H1 (cell line): ENCODE data around the gene RTKN. TPM values are rescaled to one million over a fixed set of nuclear protein-coding genes. Genes with fewer than 3 reads are reported as not detected.

Experiments used
- CTCF ChIA-PET: fragments of 300-600 bp; sonication (Branson Sonifier 250); formaldehyde crosslinking; loops from one replicate; lab custom pipeline; 2021; ENCODE audit not compliant: partially characterized antibody; lab: Charles Lee
- POLR2A ChIA-PET: fragments of 300-600 bp; sonication (Branson Sonifier 250); formaldehyde crosslinking; loops from one replicate; lab custom pipeline; 2021; ENCODE audit warnings: inconsistent platforms; ENCODE audit not compliant: partially characterized antibody; lab: Charles Lee
- DNase-seq, 2 experiments: peaks; one replicate each; pipeline versions ENCODE4 v3.0.0 to v3.0.0-alpha.2; 2010 to 2022; ENCODE audit warnings: low spot score in 2 of 2, low read depth in 1 of 2, mixed read lengths in 1 of 2
- FAIRE-seq: peaks from 2 replicates; lab custom pipeline; 2011; peaks lifted over from hg19 to GRCh38; lab: Jason Lieb, UNC
- H2AFZ ChIP-seq: 2 replicates; pipeline ENCODE4 v1.8.1; 2012; ENCODE audit warnings: low read length, inconsistent platforms
- H2AK5ac ChIP-seq: 2 replicates; pipeline ENCODE4 v1.6.1; 2013; ENCODE audit warnings: low read depth, low read length
- H2BK120ac ChIP-seq: replicated peaks from 2 replicates; pipeline ENCODE3; 2013; ENCODE audit warnings: low read depth, low read length, inconsistent platforms
- H2BK12ac ChIP-seq: 2 replicates; pipeline ENCODE4 v1.6.1; 2013; ENCODE audit warnings: low read depth, low read length
- H2BK15ac ChIP-seq: 2 replicates; pipeline ENCODE4 v1.6.1; 2013; ENCODE audit warnings: low read length
- H2BK20ac ChIP-seq: 2 replicates; pipeline ENCODE4 v1.6.1; 2013; ENCODE audit warnings: low read length
- H2BK5ac ChIP-seq: 2 replicates; pipeline ENCODE4 v1.6.1; 2013; ENCODE audit warnings: low read depth, low read length
- H3K14ac ChIP-seq: 2 replicates; pipeline ENCODE4 v1.6.1; 2013; ENCODE audit warnings: inconsistent platforms; ENCODE audit not compliant: insufficient read length
- H3K18ac ChIP-seq: 2 replicates; pipeline ENCODE4 v1.6.1; 2013; ENCODE audit warnings: low read length; ENCODE audit errors: extremely low read depth
- H3K23ac ChIP-seq: 2 replicates; pipeline ENCODE4 v1.6.1; 2013; ENCODE audit warnings: inconsistent platforms; ENCODE audit not compliant: insufficient read length
- H3K23me2 ChIP-seq: 2 replicates; pipeline ENCODE4 v1.6.1; 2013; ENCODE audit warnings: low read depth, low read length
- H3K27ac ChIP-seq: 2 replicates; pipeline ENCODE4 v1.6.1; 2011; ENCODE audit warnings: low read depth, low read length, inconsistent platforms
- H3K27me3 ChIP-seq, 4 experiments: replicated peaks in 1 of 4; 1 replicate in 1 of 4; 2 replicates in 3 of 4; pipeline versions ENCODE4 v1.6.1 to v1.8.1; 2011 to 2013; ENCODE audit warnings: low read length in 3 of 4, mild to moderate bottlenecking in 3 of 4, inconsistent platforms in 2 of 4, mixed read lengths in 2 of 4, moderate library complexity in 1 of 4; ENCODE audit not compliant: control insufficient read depth in 3 of 4, insufficient read depth in 3 of 4; ENCODE audit errors: extremely low read depth in 1 of 4
- H3K36me3 ChIP-seq, 4 experiments: 2 replicates each; pipeline versions ENCODE4 v1.6.1 to v1.8.1; 2011 to 2013; ENCODE audit warnings: mild to moderate bottlenecking in 4 of 4, low read length in 3 of 4, moderate library complexity in 2 of 4, control low read depth in 1 of 4, inconsistent platforms in 1 of 4; ENCODE audit not compliant: insufficient read depth in 4 of 4, control insufficient read depth in 2 of 4
- H3K4ac ChIP-seq: replicated peaks from 2 replicates; pipeline ENCODE3; 2013; ENCODE audit warnings: low read length, low read depth, mixed read lengths, inconsistent platforms; ENCODE audit not compliant: insufficient read length
- H3K4me1 ChIP-seq, 4 experiments: replicated peaks in 1 of 4; 1 replicate in 1 of 4; 2 replicates in 3 of 4; pipeline versions ENCODE4 v1.6.1 to v1.8.1; 2011 to 2013; ENCODE audit warnings: low read length in 3 of 4, inconsistent platforms in 2 of 4, mixed read lengths in 1 of 4; ENCODE audit not compliant: insufficient read depth in 4 of 4, control insufficient read depth in 3 of 4
- H3K4me2 ChIP-seq, 2 experiments: 2 replicates each; pipeline versions ENCODE4 v1.6.1 to v1.8.1; 2011 to 2013; ENCODE audit warnings: low read depth in 2 of 2, low read length in 2 of 2, control low read depth in 1 of 2, inconsistent platforms in 1 of 2, mild to moderate bottlenecking in 1 of 2; ENCODE audit not compliant: insufficient read depth in 1 of 2
- H3K4me3 ChIP-seq, 4 experiments: fragments of 200-600, 300-600 bp in 1 of 4; sonication (generic), shearing (Covaris generic), sonication (Bioruptor Twin) in 1 of 4; 2 replicates each; pipeline versions ENCODE4 v1.5.1 to v1.8.1; 2011 to 2016; ENCODE audit warnings: low read length in 4 of 4, low read depth in 3 of 4, control low read depth in 2 of 4, inconsistent platforms in 2 of 4, mild to moderate bottlenecking in 2 of 4, mixed read lengths in 1 of 4, moderate library complexity in 1 of 4; ENCODE audit not compliant: insufficient read depth in 2 of 4; ENCODE audit errors: extremely low read depth in 1 of 4
- H3K56ac ChIP-seq: replicated peaks from 2 replicates; pipeline ENCODE3; 2013; ENCODE audit warnings: low read depth, mild to moderate bottlenecking, mixed read lengths, low read length, inconsistent platforms; ENCODE audit not compliant: insufficient read length
- H3K79me1 ChIP-seq: 2 replicates; pipeline ENCODE4 v1.6.1; 2013; ENCODE audit warnings: low read depth, low read length, control low read depth
- H3K79me2 ChIP-seq, 2 experiments: 2 replicates each; pipeline versions ENCODE4 v1.6.1 to v1.8.1; 2012 to 2013; ENCODE audit warnings: low read length in 2 of 2, mild to moderate bottlenecking in 2 of 2, inconsistent platforms in 1 of 2; ENCODE audit not compliant: insufficient read depth in 2 of 2, control insufficient read depth in 1 of 2
- H3K9ac ChIP-seq, 4 experiments: replicated peaks in 1 of 4; 1 replicate in 1 of 4; 2 replicates in 3 of 4; pipeline versions ENCODE4 v1.6.1 to v1.8.1; 2011 to 2013; ENCODE audit warnings: low read depth in 3 of 4, low read length in 3 of 4, control low read depth in 2 of 4, mild to moderate bottlenecking in 2 of 4, moderate library complexity in 2 of 4, inconsistent platforms in 1 of 4; ENCODE audit errors: extremely low read depth in 1 of 4
- H3K9me3 ChIP-seq, 2 experiments: 2 replicates each; pipeline versions ENCODE4 v1.6.1 to v1.8.1; 2012 to 2013; ENCODE audit warnings: mild to moderate bottlenecking in 2 of 2, moderate library complexity in 2 of 2, control low read depth in 1 of 2, inconsistent platforms in 1 of 2, low read depth in 1 of 2, low read length in 1 of 2, mixed read lengths in 1 of 2; ENCODE audit not compliant: insufficient read depth in 2 of 2
- H4K20me1 ChIP-seq, 2 experiments: replicated peaks in 1 of 2; 2 replicates each; pipeline versions ENCODE3 to v1.8.1; 2011 to 2013; ENCODE audit warnings: inconsistent platforms in 2 of 2, low read length in 2 of 2, mild to moderate bottlenecking in 1 of 2; ENCODE audit not compliant: insufficient read depth in 2 of 2, control insufficient read depth in 1 of 2
- H4K5ac ChIP-seq: 2 replicates; pipeline ENCODE4 v1.6.1; 2013; ENCODE audit warnings: low read length, low read depth, mixed read lengths, inconsistent platforms; ENCODE audit not compliant: insufficient read length
- H4K8ac ChIP-seq: 2 replicates; pipeline ENCODE4 v1.8.0; 2013; ENCODE audit warnings: mild to moderate bottlenecking, moderate library complexity, low read length, inconsistent platforms; ENCODE audit not compliant: insufficient read depth; ENCODE audit errors: extremely low read depth
- H4K91ac ChIP-seq: replicated peaks from 2 replicates; pipeline ENCODE3; 2013; ENCODE audit warnings: low read length, mixed read lengths, inconsistent platforms; ENCODE audit not compliant: insufficient read length
- ASH2L ChIP-seq: fragments of 200-600, 300-600 bp; sonication (generic); IDR thresholded peaks from one replicate; pipeline ENCODE4 v1.7.1; 2017; ENCODE audit warnings: low read length
- ATF2 ChIP-seq: IDR thresholded peaks from 2 replicates; pipeline ENCODE4 v1.6.1; 2012; ENCODE audit warnings: low read length, inconsistent platforms
- CTBP2 ChIP-seq: IDR thresholded peaks from 2 replicates; pipeline ENCODE4 v1.7.0; 2011; ENCODE audit warnings: borderline replicate concordance, mild to moderate bottlenecking, moderate library complexity, mixed read lengths, low read length; ENCODE audit not compliant: insufficient read depth, insufficient read length
- EP300 ChIP-seq, 2 experiments: IDR thresholded peaks; 1 replicate in 1 of 2; 2 replicates in 1 of 2; pipeline ENCODE4 v1.6.1; 2011 to 2012; ENCODE audit warnings: low read depth in 2 of 2, low read length in 2 of 2, mild to moderate bottlenecking in 2 of 2, borderline replicate concordance in 1 of 2, inconsistent platforms in 1 of 2, moderate library complexity in 1 of 2
- KDM4A ChIP-seq: IDR thresholded peaks from one replicate; pipeline ENCODE4 v1.7.1; 2012; ENCODE audit warnings: low read depth, mild to moderate bottlenecking, moderate library complexity, low read length, inconsistent platforms; ENCODE audit not compliant: severe bottlenecking
- NRF1 ChIP-seq: IDR thresholded peaks from 2 replicates; pipeline ENCODE4 v1.6.1; 2011; ENCODE audit warnings: mild to moderate bottlenecking, low read depth, low read length, improper control_type of control experiment
- SAP30 ChIP-seq: fragments of 300-600 bp; sonication (generic); IDR thresholded peaks from 2 replicates; pipeline ENCODE4 v1.7.1; 2012; ENCODE audit warnings: low read length, moderate library complexity, mild to moderate bottlenecking, inconsistent platforms; ENCODE audit not compliant: insufficient read depth, insufficient replicate concordance
- TAF1 ChIP-seq: IDR thresholded peaks from 2 replicates; pipeline ENCODE4 v1.6.1; 2011; ENCODE audit warnings: mild to moderate bottlenecking, low read depth, low read length
- ZNF274 ChIP-seq: IDR thresholded peaks from 2 replicates; pipeline ENCODE4 v1.7.0; 2012; ENCODE audit warnings: low read length, borderline replicate concordance; ENCODE audit errors: extremely low read depth
- WGBS, 2 experiments: shearing (Covaris generic) in 1 of 2; methylation state at CpG; one replicate each; pipeline versions ENCODE4 v1.1.6 to v1.1.7; 2013 to 2015; ENCODE audit warnings: low lambda C conversion rate in 2 of 2, mixed read lengths in 2 of 2, inconsistent platforms in 1 of 2, low coverage in 1 of 2, missing lambda C conversion rate in 1 of 2; ENCODE audit not compliant: insufficient replicate concordance in 2 of 2, insufficient coverage in 1 of 2, insufficient read length in 1 of 2; ENCODE audit errors: extremely low coverage in 1 of 2, missing lambda C conversion rate in 1 of 2; 5-methylcytosine and 5-hydroxymethylcytosine counted together
- polyA plus RNA-seq, 7 experiments: library from polyadenylated mRNA; depleted of rRNA in 3 of 7; stranded (reverse) in 5 of 7; unstranded in 2 of 7; fragments of >200 nt in 5 of 7; fragments of 200-250 nt in 2 of 7; gene quantifications; 1 replicate in 5 of 7; 2 replicates in 1 of 7; 4 replicates in 1 of 7; pipeline versions ENCODE4 v1.2.1 to v1.2.3, GENCODE V29; 2011 to 2013; ENCODE audit warnings: missing spikeins in 2 of 7, mixed read lengths in 2 of 7
- total RNA-seq: library from RNA; stranded (reverse); fragmentation: NEBNext Ultra II Directional; extraction: Animal tissue kit (Norgen Biotek cat#: 25700); gene quantifications from 2 replicates; pipeline ENCODE4 v1.2.1, GENCODE V29; 2021

Gene RTKN
- total and polyA plus RNA-seq, 2 of the 8 experiments (the other 6 are each of a cell fraction or from before 2014, with no cell fraction given) = 40.2 to 54.1 TPM

GRCh38 chr2:74428675-74429074, 13.1 kb downstream of the RTKN start:
- DNase-seq = no peak
- no peak overlapping the region for H3K56ac ChIP-seq
- TF ChIP-seq SAP30 = no peak
- no peak for TF ChIP-seq KDM4A
- TF ChIP-seq CTBP2 = no peak
- no peak for TF ChIP-seq ASH2L
- no peak for TF ChIP-seq TAF1
- TF ChIP-seq EP300 (IDR thresholded peaks at IDR 0.05; ENCODE audit: borderline replicate concordance in 1 of 2, low read depth in 2 of 2, low read length in 2 of 2) = no peak
- TF ChIP-seq ZNF274 = no peak
- TF ChIP-seq NRF1 = no peak
- TF ChIP-seq ATF2 = no peak
- WGBS, 2 experiments = 93% methylated on average over 3 of the region's 5 CpGs; no CpG with 5 or more reads in 1 of the 2 experiments
- H3K9me3 ChIP-seq = no peaks in the 10 kb centered on the region
- no peak overlapping the region for H3K4ac ChIP-seq
- ChIA-PET POLR2A (interaction anchor here (0.7 to 5.5 kb wide), 7 partner anchors 8 to 68 kb away, joined by 3 to 42 read pairs (median 4); partner anchors contain the start of gene WBP1), CTCF (interaction anchor here (0.7 to 2.7 kb wide), 5 partner anchors 23 to 179 kb away, joined by 3 to 9 read pairs (median 3); no protein-coding TSS in a partner anchor)
- H2BK5ac ChIP-seq = no peak overlapping the region
- no peak for FAIRE-seq
- no peak overlapping the region for H3K9ac ChIP-seq
- 0 out of 7 replicates have a peak, but pooled peaks cover 0 to 2% (median 0%) of the 10 kb centered on the region in 4 experiments for H3K4me1 ChIP-seq
- H2AFZ ChIP-seq = no peak overlapping the region
- H3K79me2 ChIP-seq = peaks cover 0 to under 1% of the 10 kb centered on the region in 2 experiments; a peak in 1 of 4 replicates
- no peaks in the 10 kb centered on the region for H3K23me2 ChIP-seq
- peaks cover 20 to 78% (median 58%) of the 10 kb centered on the region in 4 experiments for H3K36me3 ChIP-seq
- no peak overlapping the region for H3K18ac ChIP-seq
- peaks cover 4 to 24% of the 10 kb centered on the region in 2 experiments for H4K20me1 ChIP-seq
- H3K79me1 ChIP-seq = peaks cover 4% of the 10 kb centered on the region; the same call in 1 of the 2 replicates
- no peak overlapping the region for H2AK5ac ChIP-seq
- H4K5ac ChIP-seq = no peak overlapping the region
- no peak overlapping the region for H3K27ac ChIP-seq
- H3K4me3 ChIP-seq = no peak overlapping the region
- H3K14ac ChIP-seq = no peak overlapping the region
- H3K27me3 ChIP-seq = no peaks in the 10 kb centered on the region
- H3K4me2 ChIP-seq = no peak overlapping the region
- no peak overlapping the region for H4K91ac ChIP-seq
- H4K8ac ChIP-seq = no peak overlapping the region
- H2BK20ac ChIP-seq = no peak overlapping the region
- H2BK12ac ChIP-seq = no peak overlapping the region
- no peak overlapping the region for H3K23ac ChIP-seq
- no peak overlapping the region for H2BK120ac ChIP-seq
- H2BK15ac ChIP-seq = no peak overlapping the region
